ENCODE measurements around the gene ATAT1. TPM values are rescaled to one million over a fixed set of nuclear protein-coding genes. Genes with fewer than 3 reads are reported as not detected.

The ATAT1 gene
- total and polyA plus RNA-seq, 9 of the 15 experiments (the other 6 are each of a cell fraction or from before 2014, with no cell fraction given), result 0.65 to 5.8 (median 1.6) TPM

GRCh38 chr6:30685157-30686008 is 58.7 kb downstream of the ATAT1 start:
- H3K36me3 ChIP-seq (ENCODE audit: control insufficient read depth, insufficient read depth, low read length), result peaks cover 18% of the 10 kb centered on the region; the same call in 2 of the 3 replicates
- in situ Hi-C loops (cut with MboI), result no loop called here
- CTCF ChIA-PET (ENCODE audit: low intra/inter-chr PET ratio), result interaction anchor here (1.0 to 1.5 kb wide), 2 partner anchors 36 to 37 kb away, joined by 4 to 6 read pairs; no protein-coding TSS in a partner anchor
- no peak for TF ChIP-seq ZBTB8A (IDR thresholded peaks at IDR 0.05; ENCODE audit: partially characterized antibody)
- TF ChIP-seq POLR2AphosphoS5 (IDR thresholded peaks at IDR 0.05; ENCODE audit: control insufficient read depth, insufficient read depth, low read depth, low read length), result peak; percentile 50; the same call in 1 of the 2 replicates
- no peak for TF ChIP-seq KDM2B (CRISPR knock-in tag; IDR thresholded peaks at IDR 0.05)
- no peak for TF ChIP-seq PRPF4 (IDR thresholded peaks at IDR 0.05; ENCODE audit: insufficient read depth, low read depth, low read length, poor library complexity, severe bottlenecking)
- TF ChIP-seq ZNF717 (CRISPR knock-in tag; IDR thresholded peaks at IDR 0.05), result no peak
- TF ChIP-seq POLR3G (IDR thresholded peaks at IDR 0.05; ENCODE audit: extremely low read depth, insufficient read length, insufficient replicate concordance), result no peak
- peak; percentile 19; the same call in 1 of the 2 replicates for TF ChIP-seq ESRRB (CRISPR knock-in tag; IDR thresholded peaks at IDR 0.05; ENCODE audit: borderline replicate concordance)
- TF ChIP-seq, protein P1, sequence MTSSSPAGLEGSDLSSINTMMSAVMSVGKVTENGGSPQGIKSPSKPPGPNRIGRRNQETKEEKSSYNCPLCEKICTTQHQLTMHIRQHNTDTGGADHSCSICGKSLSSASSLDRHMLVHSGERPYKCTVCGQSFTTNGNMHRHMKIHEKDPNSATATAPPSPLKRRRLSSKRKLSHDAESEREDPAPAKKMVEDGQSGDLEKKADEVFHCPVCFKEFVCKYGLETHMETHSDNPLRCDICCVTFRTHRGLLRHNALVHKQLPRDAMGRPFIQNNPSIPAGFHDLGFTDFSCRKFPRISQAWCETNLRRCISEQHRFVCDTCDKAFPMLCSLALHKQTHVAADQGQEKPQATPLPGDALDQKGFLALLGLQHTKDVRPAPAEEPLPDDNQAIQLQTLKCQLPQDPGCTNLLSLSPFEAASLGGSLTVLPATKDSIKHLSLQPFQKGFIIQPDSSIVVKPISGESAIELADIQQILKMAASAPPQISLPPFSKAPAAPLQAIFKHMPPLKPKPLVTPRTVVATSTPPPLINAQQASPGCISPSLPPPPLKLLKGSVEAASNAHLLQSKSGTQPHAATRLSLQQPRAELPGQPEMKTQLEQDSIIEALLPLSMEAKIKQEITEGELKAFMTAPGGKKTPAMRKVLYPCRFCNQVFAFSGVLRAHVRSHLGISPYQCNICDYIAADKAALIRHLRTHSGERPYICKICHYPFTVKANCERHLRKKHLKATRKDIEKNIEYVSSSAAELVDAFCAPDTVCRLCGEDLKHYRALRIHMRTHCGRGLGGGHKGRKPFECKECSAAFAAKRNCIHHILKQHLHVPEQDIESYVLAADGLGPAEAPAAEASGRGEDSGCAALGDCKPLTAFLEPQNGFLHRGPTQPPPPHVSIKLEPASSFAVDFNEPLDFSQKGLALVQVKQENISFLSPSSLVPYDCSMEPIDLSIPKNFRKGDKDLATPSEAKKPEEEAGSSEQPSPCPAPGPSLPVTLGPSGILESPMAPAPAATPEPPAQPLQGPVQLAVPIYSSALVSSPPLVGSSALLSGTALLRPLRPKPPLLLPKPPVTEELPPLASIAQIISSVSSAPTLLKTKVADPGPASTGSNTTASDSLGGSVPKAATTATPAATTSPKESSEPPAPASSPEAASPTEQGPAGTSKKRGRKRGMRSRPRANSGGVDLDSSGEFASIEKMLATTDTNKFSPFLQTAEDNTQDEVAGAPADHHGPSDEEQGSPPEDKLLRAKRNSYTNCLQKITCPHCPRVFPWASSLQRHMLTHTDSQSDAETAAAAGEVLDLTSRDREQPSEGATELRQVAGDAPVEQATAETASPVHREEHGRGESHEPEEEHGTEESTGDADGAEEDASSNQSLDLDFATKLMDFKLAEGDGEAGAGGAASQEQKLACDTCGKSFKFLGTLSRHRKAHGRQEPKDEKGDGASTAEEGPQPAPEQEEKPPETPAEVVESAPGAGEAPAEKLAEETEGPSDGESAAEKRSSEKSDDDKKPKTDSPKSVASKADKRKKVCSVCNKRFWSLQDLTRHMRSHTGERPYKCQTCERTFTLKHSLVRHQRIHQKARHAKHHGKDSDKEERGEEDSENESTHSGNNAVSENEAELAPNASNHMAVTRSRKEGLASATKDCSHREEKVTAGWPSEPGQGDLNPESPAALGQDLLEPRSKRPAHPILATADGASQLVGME (CRISPR knock-in tag; IDR thresholded peaks at IDR 0.05), result peak; percentile 12; the same call in 1 of the 2 replicates
- TF ChIP-seq EGR1 (conservative IDR thresholded peaks at IDR 0.05), result no peak
- TF ChIP-seq UBTF (IDR thresholded peaks at IDR 0.05; ENCODE audit: borderline replicate concordance in 1 of 2, low read depth in 2 of 2, low read length in 2 of 2), result peak in 1 of 2 experiments; percentile 66; a peak in 1 of 4 replicates

More at GRCh38 chr6:30685157-30686008, 58.7 kb downstream of the ATAT1 start:
- Histone ChIP-seq H3K79me2 (ENCODE audit: control insufficient read depth, insufficient read depth, low read length) (peaks cover 95% of the 10 kb centered on the region), H3K9me1 (ENCODE audit: control insufficient read depth, insufficient read depth, low read length) (no peaks in the 10 kb centered on the region), H3K4me2 (ENCODE audit: insufficient read depth, low read length) (peak overlapping the region; percentile 97), H4K20me1 (replicated peaks; ENCODE audit: control insufficient read depth, insufficient read depth, low read length) (no peaks in the 10 kb centered on the region), H3K9me3 (replicated peaks; ENCODE audit: control insufficient read depth, insufficient read depth, low read depth, low read length) (no peaks in the 10 kb centered on the region), H3K27me3 (ENCODE audit: control insufficient read depth in 2 of 2, insufficient read depth in 2 of 2, low read length in 2 of 2) (no peaks in the 10 kb centered on the region), H3K4me1 (replicated peaks in 1 of 2; ENCODE audit: control insufficient read depth in 2 of 2, insufficient read depth in 2 of 2, low read length in 2 of 2) (peaks cover 53 to 90% of the 10 kb centered on the region in 2 experiments), H3K4me3 (peak overlapping the region; percentile 81), H3K9ac (ENCODE audit: insufficient read depth in 1 of 2, low read depth in 2 of 2, low read length in 2 of 2) (peak overlapping the region; percentile 84 to 95), H3K27ac (ENCODE audit: extremely low read depth, low read depth, low read length) (peak overlapping the region; percentile 88), H2AFZ (ENCODE audit: low read depth, low read length) (peak overlapping the region; percentile 35)
- DNase-seq (ENCODE audit: extremely low read depth in 1 of 4, low spot score in 3 of 4), result peak in 2 of 4 experiments; percentile 57 to 79
- POLR2A ChIA-PET, result interaction anchor here (0.6 to 1.2 kb wide), 8 partner anchors 10 to 473 kb away, joined by 3 to 9 read pairs (median 3); partner anchors contain the start of genes MDC1 and TCF19
- BruUV-seq (replicated peaks), result TSS peak; percentile 29
- peak; percentile 19 for FAIRE-seq
- WGBS (ENCODE audit: insufficient coverage, low coverage, missing lambda C conversion rate), result 16% methylated on average over 29 of the region's 29 CpGs
- ATAC-seq, result 0 out of 3 replicates have a peak, but pooled peaks have one; percentile 4
- intact Hi-C loops (cut with micrococcal nuclease), result loop anchor here (1.0 to 10.0 kb wide), 2 partner anchors 35 to 129 kb away; partner anchors contain the start of gene TUBB

Measured in K562 (cell line).